GM12878 (cell line): ENCODE results near the gene NGRN. TPM values are rescaled to one million over a fixed set of nuclear protein-coding genes. Genes with fewer than 3 reads are reported as not detected.
A peak's percentile ranks its signal among the peaks of the same experiment; 100 is the strongest.

Experiments
- ATAC-seq: fragments of 200-7000 bp; cut with Tn5 transposase; 3 replicates; pipeline ENCODE4 v1.9.1; 2020; ENCODE audit warnings: mild to moderate bottlenecking, moderate library complexity
- BruUV-seq: library from RNA; stranded (reverse); fragments of 400-500 nt; replicated peaks from 2 replicates; lab custom pipeline; 2021; lab: Mats Ljungman, UMichigan
- CTCF ChIA-PET: fragments of 300-600 bp; sonication (Branson Sonifier 250); formaldehyde crosslinking; extraction: SDS; loops from one replicate; lab custom pipeline; 2021; ENCODE audit warnings: inconsistent platforms; lab: Yijun Ruan, JAX
- POLR2A ChIA-PET: fragments of 350-600 bp; formaldehyde crosslinking; extraction: SDS; loops from one replicate; lab custom pipeline; 2021; ENCODE audit warnings: inconsistent platforms; lab: Charles Lee
- RAD21 ChIA-PET: fragments of 300-600 bp; sonication (Branson Sonifier 250); formaldehyde crosslinking; loops from one replicate; lab custom pipeline; 2023; ENCODE audit warnings: antibody characterized with exemption; ENCODE audit not compliant: unreplicated experiment; lab: Charles Lee
- SMC1A ChIA-PET: fragments of 300-600 bp; sonication (Branson Sonifier 250); formaldehyde crosslinking; loops from one replicate; lab custom pipeline; 2023; ENCODE audit not compliant: unreplicated experiment, uncharacterized antibody; lab: Charles Lee
- DNase-seq: peaks from one replicate; pipeline ENCODE4 v3.0.0-alpha.2; 2011; ENCODE audit warnings: low read depth, low spot score
- FAIRE-seq: peaks from 3 replicates; lab custom pipeline; 2011; peaks lifted over from hg19 to GRCh38; lab: Jason Lieb, UNC
- H2AFZ ChIP-seq: 2 replicates; pipeline ENCODE4 v1.6.0; 2011; ENCODE audit warnings: low read depth, low read length, control low read depth; ENCODE audit not compliant: control insufficient read depth
- H3K27ac ChIP-seq: 2 replicates; pipeline ENCODE4 v1.5.1; 2011; ENCODE audit warnings: control low read depth; ENCODE audit not compliant: control insufficient read depth, insufficient read depth
- H3K27me3 ChIP-seq, 2 experiments: replicated peaks in 1 of 2; 2 replicates each; pipeline versions ENCODE4 v1.6.0 to v1.6.1; 2011; ENCODE audit warnings: low read length in 1 of 2; ENCODE audit not compliant: control insufficient read depth in 2 of 2, insufficient read depth in 2 of 2
- H3K36me3 ChIP-seq, 2 experiments: 2 replicates each; pipeline ENCODE4 v1.5.1; 2011; ENCODE audit warnings: low read length in 1 of 2; ENCODE audit not compliant: control insufficient read depth in 2 of 2, insufficient read depth in 2 of 2
- H3K4me1 ChIP-seq: 2 replicates; pipeline ENCODE4 v1.6.1; 2011; ENCODE audit warnings: mild to moderate bottlenecking, low read length, moderate library complexity, mixed read lengths; ENCODE audit not compliant: control insufficient read depth, insufficient read depth
- H3K4me2 ChIP-seq: 2 replicates; pipeline ENCODE4 v1.6.0; 2011; ENCODE audit warnings: control low read depth; ENCODE audit not compliant: control insufficient read depth, insufficient read depth
- H3K4me3 ChIP-seq: fragments of 200-600 bp; sonication (generic); 2 replicates; pipeline ENCODE4 v1.5.1; 2016
- H3K79me2 ChIP-seq: 2 replicates; pipeline ENCODE4 v1.6.0; 2011; ENCODE audit warnings: low read length; ENCODE audit not compliant: control insufficient read depth, insufficient read depth
- H3K9ac ChIP-seq: 2 replicates; pipeline ENCODE4 v1.8.0; 2011; ENCODE audit warnings: low read length, control low read depth, mixed read lengths; ENCODE audit not compliant: control insufficient read depth, insufficient read depth
- H3K9me3 ChIP-seq: replicated peaks from 3 replicates; pipeline ENCODE4 v1.5.1; 2011; ENCODE audit warnings: mild to moderate bottlenecking, low read length; ENCODE audit not compliant: control insufficient read depth, insufficient read depth
- H4K20me1 ChIP-seq: 2 replicates; pipeline ENCODE4 v1.6.0; 2011; ENCODE audit not compliant: control insufficient read depth, insufficient read depth
- CHD4 ChIP-seq: fragments of 200-600 bp; sonication (generic); IDR thresholded peaks from 2 replicates; pipeline ENCODE4 v1.6.1; 2016; ENCODE audit warnings: mild to moderate bottlenecking
- EP300 ChIP-seq, 2 experiments: fragments of 150-350 bp in 1 of 2; IDR thresholded peaks; 2 replicates each; pipeline ENCODE4 v1.6.1; 2011 to 2012; ENCODE audit warnings: low read depth in 2 of 2, low read length in 2 of 2, borderline replicate concordance in 1 of 2, improper control_type of control experiment in 1 of 2, inconsistent platforms in 1 of 2; ENCODE audit not compliant: control insufficient read depth in 1 of 2
- MYC ChIP-seq: IDR thresholded peaks from 2 replicates; pipeline ENCODE4 v1.6.1; 2011; ENCODE audit warnings: mild to moderate bottlenecking, low read length, moderate library complexity, inconsistent platforms; ENCODE audit not compliant: insufficient read depth, insufficient replicate concordance, insufficient read length, severe bottlenecking
- NRF1 ChIP-seq: conservative IDR thresholded peaks from 2 replicates; pipeline ENCODE4 v1.6.1; 2011; ENCODE audit warnings: mild to moderate bottlenecking, low read depth, low read length, improper control_type of control experiment
- POLR2A ChIP-seq: IDR thresholded peaks from 2 replicates; pipeline ENCODE4 v1.6.1; 2011; ENCODE audit warnings: low read depth, mild to moderate bottlenecking, low read length
- RAD21 ChIP-seq: IDR thresholded peaks from 2 replicates; pipeline ENCODE4 v1.6.1; 2011; ENCODE audit warnings: mild to moderate bottlenecking, low read depth, low read length, moderate library complexity; ENCODE audit not compliant: insufficient read depth
- RUNX3 ChIP-seq: IDR thresholded peaks from 2 replicates; pipeline ENCODE4 v1.6.1; 2012; ENCODE audit warnings: low read length, inconsistent platforms
- SMC3 ChIP-seq: IDR thresholded peaks from 2 replicates; pipeline ENCODE4 v1.6.1; 2011; ENCODE audit warnings: low read length, improper control_type of control experiment, borderline replicate concordance
- YY1 ChIP-seq: IDR thresholded peaks from 2 replicates; pipeline ENCODE4 v1.6.1; 2011; ENCODE audit warnings: low read depth, mild to moderate bottlenecking, low read length
- ZNF274 ChIP-seq: IDR thresholded peaks from one replicate; pipeline ENCODE4 v1.8.0; 2011; ENCODE audit not compliant: insufficient read length, insufficient read depth
- WGBS: methylation state at CpG from one replicate; pipeline ENCODE4 v1.1.6; 2016; ENCODE audit warnings: low lambda C conversion rate; ENCODE audit not compliant: insufficient replicate concordance, insufficient coverage; ENCODE audit errors: missing lambda C conversion rate; 5-methylcytosine and 5-hydroxymethylcytosine counted together
- in situ Hi-C: fragments of 300-500 bp; cut with MboI; formaldehyde crosslinking; loops from 9 replicates; pipeline ENCODE4 v1.14.3; 2018; ENCODE audit warnings: mixed read lengths
- intact Hi-C: fragments of 100-400 bp; cut with micrococcal nuclease; formaldehyde crosslinking; loops from one replicate; pipeline ENCODE4 v1.14.2; 2022; ENCODE audit not compliant: unreplicated experiment
- polyA plus RNA-seq, 11 experiments: library from polyadenylated mRNA; depleted of rRNA in 4 of 11; unstranded in 6 of 11; stranded (reverse) in 5 of 11; fragments of >200 nt; fragmentation: Nextera tagmentation in 4 of 11; fragmentation: Illumina TruSeq in 1 of 11; extraction: Ambion mirVana in 4 of 11; extraction: Trizol in 1 of 11; gene quantifications; 1 replicate in 1 of 11; 2 replicates in 10 of 11; pipeline versions ENCODE4 v1.2.1 to v1.2.3, GENCODE V29; 2011 to 2016; ENCODE audit warnings: inconsistent platforms in 2 of 11, missing spikeins in 2 of 11, low read depth in 1 of 11
- total RNA-seq, 4 experiments: library from RNA; depleted of rRNA in 3 of 4; stranded (reverse); fragments of >200 nt in 3 of 4; fragmentation: Illumina TruSeq in 1 of 4; extraction: Trizol in 1 of 4; gene quantifications; 2 replicates each; pipeline versions ENCODE4 v1.2.1 to v1.2.3, GENCODE V29; 2013 to 2021
- TF ChIP-seq, protein P1 (sequence below): IDR thresholded peaks from 2 replicates; pipeline ENCODE4 v1.6.1; 2012; ENCODE audit warnings: low read depth, low read length, improper control_type of control experiment
- TF ChIP-seq, protein P2 (sequence below): fragments of 450-650 bp; IDR thresholded peaks from 2 replicates; pipeline ENCODE4 v1.6.1; 2017; ENCODE audit warnings: mild to moderate bottlenecking, moderate library complexity
- TF ChIP-seq, protein P3 (sequence below): IDR thresholded peaks from 2 replicates; pipeline ENCODE4 v1.6.1; 2011; ENCODE audit warnings: borderline replicate concordance, low read depth, mild to moderate bottlenecking, moderate library complexity, mixed read lengths, low read length; ENCODE audit not compliant: insufficient read depth; ENCODE audit errors: extremely low read length
- TF ChIP-seq, protein P4 (sequence below): fragments of 450-650 bp; IDR thresholded peaks from 2 replicates; pipeline ENCODE4 v1.6.1; 2017; ENCODE audit warnings: mild to moderate bottlenecking

The NGRN gene
- total and polyA plus RNA-seq, 10 of the 15 experiments (the other 5 are each of a cell fraction or from before 2014, with no cell fraction given) = 5.8 to 31.3 (median 23.2) TPM

DNA sequence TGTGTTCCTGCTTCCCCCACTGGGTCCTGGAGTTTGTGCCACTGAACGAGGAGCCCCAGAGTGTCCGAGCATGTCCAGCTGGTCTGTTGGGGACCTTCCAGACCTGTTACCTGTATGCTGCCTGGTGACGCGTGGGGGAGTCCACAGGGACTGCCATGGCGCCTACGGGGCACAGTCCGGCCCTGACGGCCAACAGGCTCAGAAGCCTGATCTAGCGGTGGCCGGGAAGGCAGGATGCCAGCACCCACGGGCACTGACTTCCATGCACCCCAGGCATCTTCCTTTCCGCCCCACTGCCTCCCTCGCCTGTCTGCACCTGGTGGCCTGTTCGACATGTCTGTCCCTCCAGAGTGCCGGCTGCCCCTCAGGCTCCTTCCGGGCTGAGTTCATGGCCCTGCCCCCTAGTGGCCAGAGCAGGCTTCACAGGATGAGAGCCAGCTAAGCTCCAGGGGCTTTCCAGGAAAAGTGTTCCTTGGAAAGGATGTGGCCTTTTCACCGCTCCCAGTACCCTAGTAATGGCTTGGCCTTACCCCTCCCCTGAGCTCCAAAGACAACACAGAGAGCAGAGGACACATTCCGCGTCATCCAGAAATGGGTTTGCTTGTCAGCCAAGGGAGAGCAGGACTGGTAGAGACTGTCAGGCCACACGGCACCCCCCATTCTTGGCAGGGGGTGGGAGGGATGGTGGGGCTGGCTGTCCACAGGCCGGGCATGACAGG lies 35.7 kb downstream of the NGRN start:
- 53% methylated on average over 21 of the region's 21 CpGs for WGBS
- Histone ChIP-seq H2AFZ (peak overlapping the region; percentile 33; the same call in 1 of the 2 replicates), H3K4me2 (0 out of 2 replicates have a peak overlapping the region, but pooled peaks have one; percentile 3), H3K9me3 (no peaks in the 10 kb centered on the region), H3K27ac (no peak overlapping the region), H4K20me1 (no peaks in the 10 kb centered on the region), H3K4me1 (peaks cover 14% of the 10 kb centered on the region; the same call in 1 of the 2 replicates), H3K9ac (no peak overlapping the region), H3K27me3 (no peaks in the 10 kb centered on the region), H3K79me2 (no peaks in the 10 kb centered on the region), H3K4me3 (no peak overlapping the region), H3K36me3 (no peaks in the 10 kb centered on the region)
- ChIA-PET RAD21 (interaction anchor here (0.8 to 1.5 kb wide), 5 partner anchors 8 to 158 kb away, joined by 3 to 8 read pairs (median 3); no protein-coding TSS in a partner anchor), CTCF (interaction anchor here (0.7 to 9.6 kb wide), 26 partner anchors 8 to 585 kb away, joined by 3 to 142 read pairs (median 4); partner anchors contain the start of gene CIB1), SMC1A (interaction anchor here (0.6 to 4.8 kb wide), 10 partner anchors 8 to 296 kb away, joined by 3 to 23 read pairs (median 4); no protein-coding TSS in a partner anchor), POLR2A (interaction anchor here (1.0 to 2.0 kb wide), 3 partner anchors 7 to 68 kb away, joined by 3 to 4 read pairs (median 3); partner anchors contain the start of genes CIB1 and GDPGP1)
- BruUV-seq = no TSS peak
- in situ Hi-C loops = no loop called here
- intact Hi-C loops = no loop called here
- DNase-seq (no peak), FAIRE-seq (no peak), ATAC-seq (peak; percentile 86)
- peak; percentile 24; the same call in 1 of the 2 replicates for TF ChIP-seq RAD21
- no peak for TF ChIP-seq POLR2A
- no peak for TF ChIP-seq RUNX3
- TF ChIP-seq NRF1 = no peak
- TF ChIP-seq SMC3 = peak; percentile 28; the same call in 1 of the 2 replicates
- TF ChIP-seq, protein P1, sequence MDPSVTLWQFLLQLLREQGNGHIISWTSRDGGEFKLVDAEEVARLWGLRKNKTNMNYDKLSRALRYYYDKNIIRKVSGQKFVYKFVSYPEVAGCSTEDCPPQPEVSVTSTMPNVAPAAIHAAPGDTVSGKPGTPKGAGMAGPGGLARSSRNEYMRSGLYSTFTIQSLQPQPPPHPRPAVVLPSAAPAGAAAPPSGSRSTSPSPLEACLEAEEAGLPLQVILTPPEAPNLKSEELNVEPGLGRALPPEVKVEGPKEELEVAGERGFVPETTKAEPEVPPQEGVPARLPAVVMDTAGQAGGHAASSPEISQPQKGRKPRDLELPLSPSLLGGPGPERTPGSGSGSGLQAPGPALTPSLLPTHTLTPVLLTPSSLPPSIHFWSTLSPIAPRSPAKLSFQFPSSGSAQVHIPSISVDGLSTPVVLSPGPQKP = no peak
- TF ChIP-seq MYC = no peak
- no peak for TF ChIP-seq CHD4
- TF ChIP-seq, protein P2, sequence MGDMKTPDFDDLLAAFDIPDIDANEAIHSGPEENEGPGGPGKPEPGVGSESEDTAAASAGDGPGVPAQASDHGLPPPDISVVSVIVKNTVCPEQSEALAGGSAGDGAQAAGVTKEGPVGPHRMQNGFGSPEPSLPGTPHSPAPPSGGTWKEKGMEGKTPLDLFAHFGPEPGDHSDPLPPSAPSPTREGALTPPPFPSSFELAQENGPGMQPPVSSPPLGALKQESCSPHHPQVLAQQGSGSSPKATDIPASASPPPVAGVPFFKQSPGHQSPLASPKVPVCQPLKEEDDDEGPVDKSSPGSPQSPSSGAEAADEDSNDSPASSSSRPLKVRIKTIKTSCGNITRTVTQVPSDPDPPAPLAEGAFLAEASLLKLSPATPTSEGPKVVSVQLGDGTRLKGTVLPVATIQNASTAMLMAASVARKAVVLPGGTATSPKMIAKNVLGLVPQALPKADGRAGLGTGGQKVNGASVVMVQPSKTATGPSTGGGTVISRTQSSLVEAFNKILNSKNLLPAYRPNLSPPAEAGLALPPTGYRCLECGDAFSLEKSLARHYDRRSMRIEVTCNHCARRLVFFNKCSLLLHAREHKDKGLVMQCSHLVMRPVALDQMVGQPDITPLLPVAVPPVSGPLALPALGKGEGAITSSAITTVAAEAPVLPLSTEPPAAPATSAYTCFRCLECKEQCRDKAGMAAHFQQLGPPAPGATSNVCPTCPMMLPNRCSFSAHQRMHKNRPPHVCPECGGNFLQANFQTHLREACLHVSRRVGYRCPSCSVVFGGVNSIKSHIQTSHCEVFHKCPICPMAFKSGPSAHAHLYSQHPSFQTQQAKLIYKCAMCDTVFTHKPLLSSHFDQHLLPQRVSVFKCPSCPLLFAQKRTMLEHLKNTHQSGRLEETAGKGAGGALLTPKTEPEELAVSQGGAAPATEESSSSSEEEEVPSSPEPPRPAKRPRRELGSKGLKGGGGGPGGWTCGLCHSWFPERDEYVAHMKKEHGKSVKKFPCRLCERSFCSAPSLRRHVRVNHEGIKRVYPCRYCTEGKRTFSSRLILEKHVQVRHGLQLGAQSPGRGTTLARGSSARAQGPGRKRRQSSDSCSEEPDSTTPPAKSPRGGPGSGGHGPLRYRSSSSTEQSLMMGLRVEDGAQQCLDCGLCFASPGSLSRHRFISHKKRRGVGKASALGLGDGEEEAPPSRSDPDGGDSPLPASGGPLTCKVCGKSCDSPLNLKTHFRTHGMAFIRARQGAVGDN = no peak
- TF ChIP-seq YY1 = peak; percentile 62; the same call in 1 of the 2 replicates
- TF ChIP-seq, protein P3, sequence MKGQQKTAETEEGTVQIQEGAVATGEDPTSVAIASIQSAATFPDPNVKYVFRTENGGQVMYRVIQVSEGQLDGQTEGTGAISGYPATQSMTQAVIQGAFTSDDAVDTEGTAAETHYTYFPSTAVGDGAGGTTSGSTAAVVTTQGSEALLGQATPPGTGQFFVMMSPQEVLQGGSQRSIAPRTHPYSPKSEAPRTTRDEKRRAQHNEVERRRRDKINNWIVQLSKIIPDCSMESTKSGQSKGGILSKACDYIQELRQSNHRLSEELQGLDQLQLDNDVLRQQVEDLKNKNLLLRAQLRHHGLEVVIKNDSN = no peak
- TF ChIP-seq, protein P4, sequence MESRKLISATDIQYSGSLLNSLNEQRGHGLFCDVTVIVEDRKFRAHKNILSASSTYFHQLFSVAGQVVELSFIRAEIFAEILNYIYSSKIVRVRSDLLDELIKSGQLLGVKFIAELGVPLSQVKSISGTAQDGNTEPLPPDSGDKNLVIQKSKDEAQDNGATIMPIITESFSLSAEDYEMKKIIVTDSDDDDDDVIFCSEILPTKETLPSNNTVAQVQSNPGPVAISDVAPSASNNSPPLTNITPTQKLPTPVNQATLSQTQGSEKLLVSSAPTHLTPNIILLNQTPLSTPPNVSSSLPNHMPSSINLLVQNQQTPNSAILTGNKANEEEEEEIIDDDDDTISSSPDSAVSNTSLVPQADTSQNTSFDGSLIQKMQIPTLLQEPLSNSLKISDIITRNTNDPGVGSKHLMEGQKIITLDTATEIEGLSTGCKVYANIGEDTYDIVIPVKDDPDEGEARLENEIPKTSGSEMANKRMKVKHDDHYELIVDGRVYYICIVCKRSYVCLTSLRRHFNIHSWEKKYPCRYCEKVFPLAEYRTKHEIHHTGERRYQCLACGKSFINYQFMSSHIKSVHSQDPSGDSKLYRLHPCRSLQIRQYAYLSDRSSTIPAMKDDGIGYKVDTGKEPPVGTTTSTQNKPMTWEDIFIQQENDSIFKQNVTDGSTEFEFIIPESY = peak; percentile 65; the same call in 1 of the 2 replicates
- no peak for TF ChIP-seq EP300 (IDR thresholded peaks at IDR 0.05; ENCODE audit: borderline replicate concordance in 1 of 2, control insufficient read depth in 1 of 2, low read depth in 2 of 2, low read length in 2 of 2)
- TF ChIP-seq ZNF274 = no peak
